K562 treated with DMSO at 1 percent for 4 hours (cell line): ENCODE data around the gene ASPA. TPM values are rescaled to one million over a fixed set of nuclear protein-coding genes. Genes with fewer than 3 reads are reported as not detected.

ENCODE experiments used
- total RNA-seq: library from RNA; unstranded; fragments of 300-600 nt; gene quantifications from 2 replicates; pipeline ENCODE4 v1.2.3, GENCODE V29; 2022; ENCODE audit not compliant: insufficient read depth

Gene ASPA
- not detected in 2 replicates for total RNA-seq

DNA sequence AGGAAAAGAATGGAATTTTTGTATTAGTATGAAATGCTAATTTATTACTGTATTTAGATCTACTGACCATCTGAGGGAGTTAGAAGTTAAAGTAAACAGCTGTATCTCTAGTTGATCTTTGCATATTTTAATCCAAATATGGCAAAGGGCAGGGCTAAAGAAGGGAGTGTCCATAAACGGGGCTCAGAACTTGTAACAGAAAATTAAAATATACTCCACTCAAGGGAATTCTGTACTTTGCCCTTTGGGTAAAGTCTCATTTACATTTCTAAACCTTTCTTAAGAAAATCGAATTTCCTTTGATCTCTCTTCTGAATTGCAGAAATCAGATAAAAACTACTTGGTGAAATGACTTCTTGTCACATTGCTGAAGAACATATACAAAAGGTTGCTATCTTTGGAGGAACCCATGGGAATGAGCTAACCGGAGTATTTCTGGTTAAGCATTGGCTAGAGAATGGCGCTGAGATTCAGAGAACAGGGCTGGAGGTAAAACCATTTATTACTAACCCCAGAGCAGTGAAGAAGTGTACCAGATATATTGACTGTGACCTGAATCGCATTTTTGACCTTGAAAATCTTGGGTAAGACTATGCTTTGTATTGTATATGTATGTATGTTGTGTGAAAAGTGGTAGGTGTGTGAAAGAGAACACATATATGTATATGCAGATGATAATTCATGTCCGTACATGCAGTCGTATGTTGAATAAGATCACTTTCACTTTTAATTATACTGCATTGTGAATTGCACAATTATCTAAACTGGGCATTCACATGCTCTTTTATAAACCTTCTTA is at the start of gene ASPA:
Gene ASPA, plus strand, starts transcription at position 186 of the 799 bp plus-strand sequence. Its CDS starts 163 bp downstream, at position 349.

DNA sequence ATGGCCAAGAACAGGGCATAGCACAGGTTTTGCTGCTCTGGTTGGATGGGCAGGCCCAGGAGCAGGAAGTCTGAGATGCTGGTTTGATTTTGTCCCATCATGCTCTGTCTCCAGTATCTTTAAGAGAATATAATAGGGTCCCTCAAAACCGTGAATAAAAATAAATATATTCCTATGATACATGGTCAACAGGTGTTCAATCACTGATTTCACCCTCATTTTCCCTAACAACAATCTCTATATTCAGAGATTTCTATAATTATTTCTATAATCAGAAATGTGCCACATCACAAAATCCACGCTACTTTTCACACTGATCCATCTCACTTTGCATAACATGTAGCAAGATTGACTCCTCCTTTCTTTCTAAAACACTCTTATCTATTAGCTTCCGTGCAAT is 42.1 kb upstream of the ASPA start, which contains the start of gene OR1E2:
Gene OR1E2, minus strand, starts transcription at position 101 of the 400 bp plus-strand sequence. Its CDS starts 0 bp downstream, at position 101.

DNA sequence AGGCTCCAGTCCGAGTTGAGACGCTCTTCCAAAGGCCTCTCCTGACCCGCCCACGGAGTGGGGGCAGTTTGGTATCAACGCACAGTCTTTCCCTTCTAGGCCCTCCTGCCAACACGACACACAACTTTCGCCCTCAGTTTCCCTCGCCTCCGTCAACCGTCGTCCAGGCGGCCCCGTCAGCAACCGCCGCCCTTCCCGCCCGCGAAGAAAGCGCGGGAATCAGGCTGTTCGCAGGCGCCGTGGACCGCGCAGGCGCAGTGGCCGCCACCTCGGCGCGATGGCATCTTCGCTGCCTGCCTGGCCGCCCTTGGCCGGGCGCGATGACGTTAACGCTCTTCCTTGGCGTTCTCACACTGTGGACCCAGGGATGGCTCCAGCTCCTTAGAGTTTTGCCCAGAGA is 4.2 kb upstream of the ASPA start, which contains the start of gene SPATA22:
Gene SPATA22, minus strand, starts transcription at position 221 of the 400 bp plus-strand sequence. CDS start 2,494 bp downstream, outside the sequence.

Other genes starting within 250 kb of the ASPA start
- gene OR3A1, start 177.6 kb upstream of the ASPA start, total RNA-seq, result not detected in 2 replicates
- gene OR3A2, start 89.7 kb upstream of the ASPA start, total RNA-seq, result not detected in 2 replicates
- not detected in 2 replicates for gene OR1E1, start 77.6 kb upstream of the ASPA start, total RNA-seq
- gene OR3A3, start 64.6 kb upstream of the ASPA start, total RNA-seq, result not detected in 2 replicates
- gene OR1E2, start 42.2 kb upstream of the ASPA start, total RNA-seq, result not detected in 2 replicates
- 1.2 TPM in 1 of 2 replicates, not detected in the other for gene SPATA22, start 4.2 kb upstream of the ASPA start, total RNA-seq
- gene TRPV3, start 81.8 kb downstream of the ASPA start, total RNA-seq, result not detected in 2 replicates
- gene TRPV1, start 133.4 kb downstream of the ASPA start, total RNA-seq, result 2.5 and 2.8 TPM in 2 replicates
- 8.8 and 10.3 TPM in 2 replicates for gene SHPK, start 160.3 kb downstream of the ASPA start, total RNA-seq
- 13.6 and 14.9 TPM in 2 replicates for gene CTNS, start 160.8 kb downstream of the ASPA start, total RNA-seq
- 25.0 and 36.3 TPM in 2 replicates for gene TAX1BP3, start 192.6 kb downstream of the ASPA start, total RNA-seq
- gene EMC6, start 192.8 kb downstream of the ASPA start, total RNA-seq, result 104 and 118 TPM in 2 replicates
- 4.4 TPM in 1 of 2 replicates, not detected in the other for gene P2RX5, start 220.2 kb downstream of the ASPA start, total RNA-seq
- 4.8 and 7.8 TPM in 2 replicates for gene HASPIN, start 247.9 kb downstream of the ASPA start, total RNA-seq